Measurements from ENCODE around the gene CEND1. TPM values are rescaled to one million over a fixed set of nuclear protein-coding genes. Genes with fewer than 3 reads are reported as not detected.

Gene CEND1
- total RNA-seq, 4 donors from 2014 or later, result 0.44 to 0.45 TPM; not detected in 2

GRCh38 chr11:792873-793272 is 3.0 kb upstream of the CEND1 start:
- intact Hi-C loops (cut with DNase I), result no loop called here
- DNase-seq, result no peak
- Histone ChIP-seq H3K27me3 (no peaks in the 10 kb centered on the region), H3K36me3 (no peaks in the 10 kb centered on the region), H3K27ac (no peak overlapping the region), H3K9me3 (no peaks in the 10 kb centered on the region), H3K4me1 (peaks cover 25 to 30% of the 10 kb centered on the region in 2 donors), H3K4me3 (replicated peaks in 1 of 3) (no peak overlapping the region)
- TF ChIP-seq CTCF (IDR thresholded peaks at IDR 0.05) (no peak), POLR2A (IDR thresholded peaks at IDR 0.05) (no peak)
- WGBS, 2 donors, result 91 to 93% methylated on average over 8 to 13 of the region's 13 CpGs

GRCh38 chr11:792535-792821 is 2.6 kb upstream of the CEND1 start:
- 87 to 97% methylated on average over 4 to 5 of the region's 15 CpGs for WGBS, 2 donors
- TF ChIP-seq CTCF (IDR thresholded peaks at IDR 0.05) (no peak), POLR2A (IDR thresholded peaks at IDR 0.05) (no peak)
- no peaks in the 10 kb centered on the region for H3K36me3 ChIP-seq
- no peak overlapping the region for H3K4me3 ChIP-seq (replicated peaks in 1 of 3)
- H3K27me3 ChIP-seq, result no peaks in the 10 kb centered on the region
- H3K9me3 ChIP-seq, result no peaks in the 10 kb centered on the region
- intact Hi-C loops (cut with DNase I), result no loop called here
- H3K4me1 ChIP-seq, result peaks cover 25 to 30% of the 10 kb centered on the region in 2 donors
- no peak overlapping the region for H3K27ac ChIP-seq
- no peak for DNase-seq

GRCh38 chr11:791658-792534 is 2.0 kb upstream of the CEND1 start:
- no peaks in the 10 kb centered on the region for H3K27me3 ChIP-seq
- intact Hi-C loops (cut with DNase I), result no loop called here
- no peaks in the 10 kb centered on the region for H3K36me3 ChIP-seq
- H3K4me1 ChIP-seq, result peaks cover 22 to 26% of the 10 kb centered on the region in 2 donors
- WGBS, 2 donors, result 95 to 96% methylated on average over 32 to 40 of the region's 49 CpGs
- H3K4me3 ChIP-seq (replicated peaks in 1 of 3), result no peak overlapping the region
- no peak for DNase-seq
- TF ChIP-seq CTCF (IDR thresholded peaks at IDR 0.05) (no peak), POLR2A (IDR thresholded peaks at IDR 0.05) (no peak)
- no peaks in the 10 kb centered on the region for H3K9me3 ChIP-seq
- H3K27ac ChIP-seq, result no peak overlapping the region

- DNase-seq, result no peak
- TF ChIP-seq POLR2A (IDR thresholded peaks at IDR 0.05) (no peak), CTCF (IDR thresholded peaks at IDR 0.05) (no peak)
- intact Hi-C loops (cut with DNase I), result no loop called here
These were observed 1.1 kb upstream of the CEND1 start for GRCh38 chr11:790721-791564.

More at GRCh38 chr11:790721-791564, 1.1 kb upstream of the CEND1 start:
- Histone ChIP-seq H3K4me3 (replicated peaks in 1 of 3) (no peak overlapping the region), H3K27me3 (no peaks in the 10 kb centered on the region), H3K27ac (no peak overlapping the region), H3K9me3 (no peaks in the 10 kb centered on the region), H3K4me1 (peaks cover 13 to 19% of the 10 kb centered on the region in 2 donors), H3K36me3 (no peaks in the 10 kb centered on the region)
- whole genome bisulfite sequencing, 2 donors, result 55 to 74% methylated on average over 7 to 13 of the region's 18 CpGs

Measured in thyroid gland (tissue), 4 donors.